ENCODE measurements around the gene SAXO1.

GRCh38 chr9:18981476-18982261, 51.3 kb downstream of the SAXO1 start:
- TF ChIP-seq, protein P1, sequence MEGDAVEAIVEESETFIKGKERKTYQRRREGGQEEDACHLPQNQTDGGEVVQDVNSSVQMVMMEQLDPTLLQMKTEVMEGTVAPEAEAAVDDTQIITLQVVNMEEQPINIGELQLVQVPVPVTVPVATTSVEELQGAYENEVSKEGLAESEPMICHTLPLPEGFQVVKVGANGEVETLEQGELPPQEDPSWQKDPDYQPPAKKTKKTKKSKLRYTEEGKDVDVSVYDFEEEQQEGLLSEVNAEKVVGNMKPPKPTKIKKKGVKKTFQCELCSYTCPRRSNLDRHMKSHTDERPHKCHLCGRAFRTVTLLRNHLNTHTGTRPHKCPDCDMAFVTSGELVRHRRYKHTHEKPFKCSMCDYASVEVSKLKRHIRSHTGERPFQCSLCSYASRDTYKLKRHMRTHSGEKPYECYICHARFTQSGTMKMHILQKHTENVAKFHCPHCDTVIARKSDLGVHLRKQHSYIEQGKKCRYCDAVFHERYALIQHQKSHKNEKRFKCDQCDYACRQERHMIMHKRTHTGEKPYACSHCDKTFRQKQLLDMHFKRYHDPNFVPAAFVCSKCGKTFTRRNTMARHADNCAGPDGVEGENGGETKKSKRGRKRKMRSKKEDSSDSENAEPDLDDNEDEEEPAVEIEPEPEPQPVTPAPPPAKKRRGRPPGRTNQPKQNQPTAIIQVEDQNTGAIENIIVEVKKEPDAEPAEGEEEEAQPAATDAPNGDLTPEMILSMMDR (IDR thresholded peaks at IDR 0.05; ENCODE audit: poor library complexity, severe bottlenecking) = no peak
- no peak for TF ChIP-seq EZH2 (IDR thresholded peaks at IDR 0.05; ENCODE audit: borderline replicate concordance, insufficient read depth, low read length, poor library complexity, severe bottlenecking)
- TF ChIP-seq MXI1 (conservative IDR thresholded peaks at IDR 0.05; ENCODE audit: poor library complexity, severe bottlenecking) = no peak
- no peak for TF ChIP-seq TAF1 (IDR thresholded peaks at IDR 0.05; ENCODE audit: low read depth)

Data from neural cell (in vitro differentiated cells).